GM12872 (cell line): ENCODE data around the gene DACT1.
A peak's percentile ranks its signal among the peaks of the same experiment; 100 is the strongest.

Source experiments
- TF ChIP-seq, protein P1 (sequence below): IDR thresholded peaks from 3 replicates; pipeline ENCODE4 v1.5.1; 2011; ENCODE audit warnings: low read depth, mild to moderate bottlenecking, low read length, moderate library complexity; ENCODE audit not compliant: insufficient read depth

Gene DACT1

DNA sequence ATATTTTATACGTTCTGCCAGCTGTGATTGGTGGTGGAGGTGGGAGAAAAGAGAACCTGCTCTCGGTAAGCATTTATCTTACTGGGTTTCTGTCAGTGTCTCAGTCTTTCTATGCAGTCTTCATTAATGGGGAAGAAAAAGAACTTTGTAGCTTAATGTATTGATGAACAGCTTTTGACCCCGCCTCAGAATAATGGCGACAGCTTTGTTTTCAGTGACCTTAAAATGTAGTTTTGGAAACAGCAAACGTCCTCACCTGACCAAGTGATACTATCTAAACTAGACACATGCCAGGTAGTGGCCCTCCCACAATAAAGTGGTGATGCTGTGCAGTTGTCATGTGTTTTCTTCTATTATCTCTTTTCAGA is 1.4 kb downstream of the DACT1 start:
- TF ChIP-seq, protein P1, sequence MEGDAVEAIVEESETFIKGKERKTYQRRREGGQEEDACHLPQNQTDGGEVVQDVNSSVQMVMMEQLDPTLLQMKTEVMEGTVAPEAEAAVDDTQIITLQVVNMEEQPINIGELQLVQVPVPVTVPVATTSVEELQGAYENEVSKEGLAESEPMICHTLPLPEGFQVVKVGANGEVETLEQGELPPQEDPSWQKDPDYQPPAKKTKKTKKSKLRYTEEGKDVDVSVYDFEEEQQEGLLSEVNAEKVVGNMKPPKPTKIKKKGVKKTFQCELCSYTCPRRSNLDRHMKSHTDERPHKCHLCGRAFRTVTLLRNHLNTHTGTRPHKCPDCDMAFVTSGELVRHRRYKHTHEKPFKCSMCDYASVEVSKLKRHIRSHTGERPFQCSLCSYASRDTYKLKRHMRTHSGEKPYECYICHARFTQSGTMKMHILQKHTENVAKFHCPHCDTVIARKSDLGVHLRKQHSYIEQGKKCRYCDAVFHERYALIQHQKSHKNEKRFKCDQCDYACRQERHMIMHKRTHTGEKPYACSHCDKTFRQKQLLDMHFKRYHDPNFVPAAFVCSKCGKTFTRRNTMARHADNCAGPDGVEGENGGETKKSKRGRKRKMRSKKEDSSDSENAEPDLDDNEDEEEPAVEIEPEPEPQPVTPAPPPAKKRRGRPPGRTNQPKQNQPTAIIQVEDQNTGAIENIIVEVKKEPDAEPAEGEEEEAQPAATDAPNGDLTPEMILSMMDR: no peak

DNA sequence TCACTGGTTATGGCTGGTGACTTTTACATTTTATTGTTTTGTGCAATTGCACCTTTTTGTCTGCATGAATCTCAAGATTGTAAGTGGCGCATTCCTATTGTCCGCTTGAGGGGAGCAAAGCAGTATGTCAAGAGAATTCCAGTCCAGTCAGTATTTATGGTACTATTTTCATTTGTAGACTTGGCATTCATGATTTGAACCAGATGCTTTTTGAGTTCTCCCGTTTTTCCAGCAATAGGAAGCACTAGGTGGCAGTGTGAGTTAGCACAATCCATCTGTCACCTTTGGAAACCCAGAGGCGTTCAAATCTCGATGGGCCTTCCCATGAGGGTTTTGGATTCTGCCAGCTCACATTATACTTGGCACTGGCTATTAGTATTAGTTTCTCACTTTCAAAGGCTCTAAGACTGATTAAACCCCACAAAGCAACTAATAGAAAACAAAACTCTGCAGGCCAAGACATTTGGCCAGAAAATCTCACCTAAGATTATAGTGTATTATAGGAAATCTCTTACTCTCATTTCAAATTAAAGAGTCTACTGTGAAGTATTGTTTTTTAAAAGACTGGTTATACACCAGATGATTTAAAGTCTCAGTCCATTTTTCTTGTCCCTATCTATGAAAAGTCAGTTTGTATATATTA is 2.2 kb downstream of the DACT1 start:
- TF ChIP-seq, protein P1: peak; percentile 53

DNA sequence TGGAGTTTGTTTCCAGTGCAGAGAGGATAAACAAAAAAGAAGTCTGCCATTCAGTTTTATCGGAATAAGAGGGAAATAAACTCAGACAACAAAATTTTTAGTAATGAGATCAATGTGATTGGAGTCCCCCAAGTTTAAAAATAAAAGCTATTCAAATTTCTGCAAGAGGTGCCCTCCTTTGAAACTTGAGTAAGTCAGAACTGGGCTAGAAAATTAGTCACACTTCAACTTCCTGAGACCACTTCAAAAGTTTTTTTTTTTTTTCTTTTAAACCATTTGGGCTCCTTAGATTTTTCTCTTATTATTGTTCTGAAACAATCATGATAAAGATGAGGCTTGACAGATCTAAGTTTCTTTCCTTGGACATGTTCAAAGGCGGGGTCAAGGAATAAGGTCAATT is 3.2 kb downstream of the DACT1 start:
- TF ChIP-seq, protein P1: no peak

DNA sequence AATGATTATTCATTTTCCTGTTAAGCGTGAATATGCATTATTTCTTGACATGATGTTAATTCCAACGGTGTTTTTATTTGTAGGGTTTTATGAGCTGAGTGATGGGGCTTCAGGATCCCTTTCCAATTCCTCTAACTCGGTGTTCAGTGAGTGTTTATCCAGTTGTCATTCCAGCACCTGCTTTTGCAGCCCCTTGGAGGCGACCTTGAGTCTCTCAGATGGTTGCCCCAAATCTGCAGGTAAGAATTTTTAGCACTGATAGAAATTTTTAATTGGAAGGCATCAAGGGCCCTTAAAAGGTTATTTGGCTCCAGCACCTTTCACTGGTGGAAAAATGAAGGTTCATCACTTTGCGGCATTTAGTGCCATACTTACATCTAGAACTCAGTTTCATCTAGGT is 3.7 kb downstream of the DACT1 start:
- TF ChIP-seq, protein P1: peak; percentile 32; the same call in 1 of the 3 replicates

DNA sequence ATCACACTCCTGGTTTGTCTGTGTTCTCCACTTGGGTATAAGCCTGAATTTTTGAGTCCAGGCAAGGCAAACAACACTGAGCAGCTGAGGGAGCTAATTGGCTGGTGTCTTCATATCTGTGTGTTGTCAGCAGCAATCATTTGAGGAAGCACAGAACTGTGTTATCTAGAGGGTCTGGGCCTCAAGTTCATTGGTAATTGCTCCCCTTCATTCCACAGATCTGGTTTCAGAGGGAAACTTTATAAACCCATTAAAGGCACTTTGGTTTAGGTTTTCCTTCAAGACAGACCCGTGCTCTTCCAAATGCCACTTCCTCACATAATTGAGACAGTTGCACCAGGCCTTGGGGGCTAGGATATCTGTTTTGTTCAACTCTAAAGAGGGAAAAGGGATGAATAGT is 5.6 kb downstream of the DACT1 start:
- TF ChIP-seq, protein P1: no peak

DNA sequence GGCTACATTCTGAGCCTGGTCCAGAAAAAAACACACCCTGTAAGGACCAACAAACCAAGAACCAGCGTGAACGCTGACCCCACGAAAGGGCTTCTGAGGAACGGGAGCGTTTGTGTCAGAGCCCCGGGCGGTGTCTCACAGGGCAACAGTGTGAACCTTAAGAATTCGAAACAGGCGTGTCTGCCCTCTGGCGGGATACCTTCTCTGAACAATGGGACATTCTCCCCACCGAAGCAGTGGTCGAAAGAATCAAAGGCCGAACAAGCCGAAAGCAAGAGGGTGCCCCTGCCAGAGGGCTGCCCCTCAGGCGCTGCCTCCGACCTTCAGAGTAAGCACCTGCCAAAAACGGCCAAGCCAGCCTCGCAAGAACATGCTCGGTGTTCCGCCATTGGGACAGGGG is 7.9 kb downstream of the DACT1 start:
- TF ChIP-seq, protein P1: no peak

DNA sequence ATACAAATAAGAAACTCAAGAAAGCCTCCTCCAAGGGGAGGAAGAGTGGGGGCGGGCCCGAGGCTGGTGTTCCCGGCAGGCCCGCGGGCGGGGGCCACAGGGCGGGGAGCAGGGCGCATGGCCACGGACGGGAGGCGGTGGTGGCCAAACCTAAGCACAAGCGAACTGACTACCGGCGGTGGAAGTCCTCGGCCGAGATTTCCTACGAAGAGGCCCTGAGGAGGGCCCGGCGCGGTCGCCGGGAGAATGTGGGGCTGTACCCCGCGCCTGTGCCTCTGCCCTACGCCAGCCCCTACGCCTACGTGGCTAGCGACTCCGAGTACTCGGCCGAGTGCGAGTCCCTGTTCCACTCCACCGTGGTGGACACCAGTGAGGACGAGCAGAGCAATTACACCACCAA is 8.7 kb downstream of the DACT1 start:
- TF ChIP-seq, protein P1: no peak

DNA sequence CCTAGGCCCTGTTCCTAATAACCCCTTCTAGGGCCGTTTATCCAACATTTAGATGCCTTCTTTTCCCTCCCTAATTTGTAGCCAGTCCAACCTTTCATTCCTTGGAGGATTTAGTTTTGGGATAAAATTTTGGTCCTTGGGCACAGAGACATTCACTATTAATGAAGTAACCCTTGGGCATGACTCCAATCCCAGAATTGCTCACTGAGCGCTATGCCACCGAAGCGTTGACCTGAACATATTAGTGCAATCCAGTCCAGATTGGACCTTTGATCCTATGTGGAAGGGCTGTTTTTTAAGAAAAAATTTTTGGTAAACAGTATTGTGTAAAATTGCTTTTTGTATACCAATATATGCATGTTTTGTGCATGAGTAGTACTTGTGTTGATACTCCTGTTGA is 10.0 kb downstream of the DACT1 start:
- TF ChIP-seq, protein P1: no peak
